HG03342 (cell line): Measurements from ENCODE around the gene ZSWIM3.

Source experiments
- ATAC-seq: cut with Tn5 transposase; IDR thresholded peaks from one replicate; pipeline ENCODE4 v1.9.1; 2021; ENCODE audit warnings: mild to moderate bottlenecking, moderate library complexity; ENCODE audit not compliant: unreplicated experiment

ZSWIM3 gene

GRCh38 chr20:45832619-45833018 lies 24.8 kb upstream of the ZSWIM3 start:
- no peak for ATAC-seq

- ATAC-seq: no peak
These were observed 24.2 kb upstream of the ZSWIM3 start, which contains the start of gene SNX21 for GRCh38 chr20:45833030-45833882. Gene SNX21 (plus strand): TSS chr20:45833799. CDS start chr20:45833920, 121 bp downstream.

GRCh38 chr20:45833883-45834796 lies 23.3 kb upstream of the ZSWIM3 start:
- no peak for ATAC-seq

DNA sequence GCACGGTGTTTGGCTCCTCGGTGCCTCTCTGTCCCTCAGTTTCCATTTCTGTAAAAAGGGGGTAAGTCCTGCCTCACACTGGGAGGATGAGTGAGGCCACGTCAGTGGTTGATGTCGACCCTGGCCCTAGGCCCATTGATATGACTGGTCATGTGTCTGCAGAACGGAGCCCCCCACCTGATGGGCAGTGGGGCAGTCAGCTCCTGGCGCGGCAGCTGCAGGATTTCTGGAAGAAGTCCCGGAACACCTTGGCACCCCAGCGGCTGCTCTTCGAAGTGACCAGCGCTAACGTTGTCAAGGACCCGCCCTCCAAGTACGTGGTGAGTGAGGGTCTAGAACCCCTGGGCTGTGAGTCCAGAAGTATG lies 22.6 kb upstream of the ZSWIM3 start:
- ATAC-seq: no peak

GRCh38 chr20:45835329-45835765 lies 22.1 kb upstream of the ZSWIM3 start:
- ATAC-seq: no peak

DNA sequence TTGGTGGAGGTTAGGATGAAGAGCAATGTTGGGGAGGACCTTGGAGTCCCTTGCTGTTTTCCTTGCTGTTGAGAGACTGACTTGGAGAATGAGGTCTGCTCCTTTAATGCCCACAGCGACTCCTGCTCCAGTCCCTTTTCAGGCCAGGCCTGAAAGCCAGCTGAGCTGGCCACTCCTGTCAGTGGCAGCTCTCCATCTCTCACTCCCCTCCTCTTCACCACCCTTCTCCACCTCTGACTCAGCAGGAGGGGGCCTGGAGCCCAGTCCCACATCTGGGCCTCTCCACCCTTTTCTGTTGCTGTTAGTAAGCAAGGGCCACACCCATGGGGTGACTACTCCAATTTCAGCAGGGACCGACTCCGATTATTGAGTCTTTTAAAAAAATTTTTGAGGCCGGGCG lies 21.6 kb upstream of the ZSWIM3 start:
- no peak for ATAC-seq

- ATAC-seq: no peak
These were observed 20.6 kb upstream of the ZSWIM3 start for GRCh38 chr20:45836841-45837240.

- ATAC-seq: no peak
These were observed 16.7 kb upstream of the ZSWIM3 start for GRCh38 chr20:45840700-45841198.

DNA sequence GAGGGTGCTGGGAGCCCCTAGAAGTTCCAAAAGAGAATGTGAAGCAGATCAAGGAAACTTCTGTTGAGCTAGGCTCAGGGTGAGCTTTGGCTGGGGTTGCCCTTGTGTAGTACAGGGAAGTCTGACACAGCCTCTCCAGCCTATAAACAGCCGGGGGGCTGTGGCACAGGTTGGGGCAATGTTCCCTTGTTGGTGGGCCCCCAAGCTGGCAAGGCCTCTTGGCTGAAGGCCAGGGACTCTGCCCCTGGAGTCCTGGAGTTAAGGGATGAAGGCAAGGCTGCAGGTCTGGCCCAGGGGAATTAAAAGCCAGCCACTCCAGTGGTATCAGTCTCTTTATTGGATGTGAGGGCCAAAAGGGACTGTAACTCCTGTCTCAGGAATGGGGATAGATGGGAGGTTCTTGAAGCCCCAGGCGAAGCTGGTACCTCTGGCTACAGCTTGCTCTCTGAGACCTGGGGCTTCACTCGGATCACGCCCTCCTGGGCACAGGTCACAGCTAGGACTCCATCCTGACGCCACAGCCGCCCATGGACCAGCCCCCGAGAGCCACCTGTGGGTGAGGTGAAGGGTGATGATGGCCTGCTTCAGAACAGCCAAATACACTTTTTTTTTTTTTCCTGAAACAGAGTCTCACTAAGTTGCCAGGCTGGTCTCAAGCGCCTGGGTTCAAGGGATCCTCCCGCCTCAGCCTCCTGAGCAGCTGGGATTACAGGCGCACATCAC lies 15.8 kb upstream of the ZSWIM3 start:
- ATAC-seq: no peak

DNA sequence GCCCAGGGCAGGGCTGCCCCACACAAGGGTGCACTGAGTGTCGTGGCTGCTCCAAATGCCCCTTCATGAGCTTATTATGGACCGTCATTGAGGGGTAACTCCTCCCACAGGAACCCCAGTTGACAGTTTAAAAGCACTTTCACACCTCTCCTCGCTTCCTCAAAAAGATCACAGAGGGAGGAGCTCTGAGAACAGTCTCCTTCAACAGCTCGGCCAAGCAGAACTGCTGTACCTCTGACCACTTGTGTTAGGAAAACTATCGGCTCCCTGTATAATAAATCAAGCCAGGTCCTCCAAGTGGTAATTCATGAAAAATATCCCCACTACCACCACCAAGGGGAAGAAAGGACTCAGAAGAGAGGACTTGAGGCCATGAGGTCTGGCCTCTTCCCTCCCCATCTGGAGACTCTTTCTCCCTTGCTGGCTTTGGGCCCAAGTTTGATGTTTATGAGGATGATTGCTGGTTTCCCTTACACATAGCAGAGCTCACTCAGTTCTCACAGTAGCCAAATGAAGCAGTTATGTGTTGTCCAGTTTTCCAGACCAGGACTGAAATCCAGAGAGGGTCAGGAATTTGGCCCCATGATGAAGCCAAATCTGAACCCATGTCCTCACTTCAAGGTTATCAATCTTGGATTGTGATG lies 15.1 kb upstream of the ZSWIM3 start:
- ATAC-seq: peak; percentile 49

- ATAC-seq: no peak
These were observed 13.9 kb upstream of the ZSWIM3 start for GRCh38 chr20:45843506-45843905.

DNA sequence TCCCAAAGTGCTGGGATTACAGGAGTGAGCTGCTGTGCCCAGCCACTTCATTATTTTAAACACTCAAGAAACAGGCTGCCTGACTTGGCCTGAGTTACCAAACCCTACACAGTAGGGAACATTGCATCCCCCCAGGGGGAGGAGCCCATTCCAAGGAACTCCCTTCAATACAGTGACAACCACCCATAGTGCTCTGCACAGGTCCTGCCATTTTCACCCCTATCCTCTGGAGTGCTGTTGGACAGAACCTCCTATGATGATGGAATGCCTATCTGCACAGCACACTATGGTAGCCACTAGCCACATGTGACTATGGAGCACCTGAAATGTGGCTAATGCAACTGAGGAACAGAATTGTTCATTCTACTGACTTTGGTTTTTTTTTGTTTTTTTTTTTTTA lies 12.0 kb upstream of the ZSWIM3 start:
- ATAC-seq: no peak

GRCh38 chr20:45848421-45848820 lies 9.0 kb upstream of the ZSWIM3 start:
- no peak for ATAC-seq

DNA sequence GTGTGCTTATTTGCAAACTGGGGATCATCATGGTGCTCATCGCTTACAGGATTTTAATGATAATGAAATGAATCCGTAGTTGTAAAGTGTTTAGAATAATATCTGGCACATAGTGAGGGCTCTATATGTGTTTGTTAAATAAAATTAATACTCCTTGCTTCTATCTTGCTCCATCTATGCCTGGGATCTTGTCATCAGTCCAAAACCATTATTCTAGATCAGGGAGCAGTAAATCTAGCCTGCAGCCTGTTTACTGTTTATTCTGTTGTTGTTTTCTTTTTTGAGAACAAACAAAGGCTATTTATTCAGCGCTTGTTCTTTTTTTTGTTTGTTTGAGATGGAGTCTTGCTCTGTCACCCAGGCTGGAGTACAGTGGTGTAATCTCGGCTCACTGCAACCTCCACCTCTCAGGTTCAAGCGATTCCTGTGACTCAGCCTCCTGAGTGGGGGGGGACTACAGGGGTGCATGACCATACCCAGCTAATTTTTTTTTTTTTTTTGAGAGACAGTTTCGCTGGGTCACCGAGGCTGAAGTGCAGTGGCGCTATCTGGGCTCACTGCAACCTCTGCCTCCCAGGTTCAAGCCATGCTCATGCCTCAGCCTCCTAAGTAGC lies 8.3 kb upstream of the ZSWIM3 start:
- no peak for ATAC-seq

DNA sequence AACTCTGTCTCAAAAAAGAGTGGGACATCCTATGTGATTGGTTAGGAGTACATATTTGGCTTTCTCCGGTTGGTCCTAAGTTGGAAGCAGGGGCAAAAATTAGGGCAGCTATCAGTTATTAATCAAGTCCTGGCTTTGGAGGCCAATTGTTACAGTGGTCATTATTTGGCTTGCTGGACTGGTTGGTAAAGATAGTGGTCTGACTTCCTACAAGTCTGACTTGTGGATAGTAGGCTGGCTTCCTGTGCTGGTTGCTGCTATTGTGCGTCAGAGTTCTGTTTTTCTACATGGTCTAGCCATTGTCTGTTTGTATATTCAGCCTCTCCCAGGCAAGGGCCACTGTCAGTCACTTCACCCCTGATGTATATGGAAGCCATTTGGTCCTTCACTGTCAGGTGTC lies 7.2 kb upstream of the ZSWIM3 start:
- ATAC-seq: no peak

- no peak for ATAC-seq
These were observed 6.5 kb upstream of the ZSWIM3 start for GRCh38 chr20:45850926-45851325.

DNA sequence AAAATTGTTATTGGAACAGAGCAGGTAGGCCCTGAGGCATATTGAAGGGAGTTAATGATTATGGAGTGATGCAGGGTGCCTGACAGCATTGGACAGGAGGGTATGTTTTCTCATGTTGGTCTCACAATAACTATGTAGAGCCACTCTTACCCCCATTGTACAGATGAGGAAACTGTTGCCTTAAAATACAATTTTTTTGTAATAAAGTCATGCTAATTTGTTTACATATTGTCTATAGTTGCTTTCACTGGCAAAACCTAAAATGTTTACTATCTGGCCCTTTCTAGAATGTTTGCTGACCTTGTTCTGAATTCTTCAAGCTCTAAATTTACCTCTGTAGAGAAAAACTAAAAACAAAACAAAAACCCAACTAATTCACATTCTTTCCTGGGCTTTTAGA lies 5.9 kb upstream of the ZSWIM3 start:
- ATAC-seq: no peak

DNA sequence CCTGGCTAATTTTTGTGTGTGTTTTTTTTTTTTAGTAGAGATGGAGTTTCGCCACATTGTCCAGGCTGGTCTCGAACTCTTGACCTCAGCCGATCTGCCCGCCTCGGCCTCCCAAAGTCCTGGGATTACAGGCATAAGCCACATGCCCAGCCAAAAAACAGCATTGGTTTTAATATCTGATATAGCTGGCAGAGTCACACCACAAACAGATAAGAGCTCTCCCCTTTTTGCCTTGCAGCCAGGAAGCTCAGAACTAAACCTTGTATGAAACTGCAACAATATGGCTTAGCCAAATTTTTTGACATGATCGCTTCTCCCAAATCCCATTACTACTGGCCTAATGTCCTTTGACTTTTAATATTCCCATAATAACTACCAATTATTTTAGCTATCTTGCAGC lies 5.1 kb upstream of the ZSWIM3 start:
- no peak for ATAC-seq

GRCh38 chr20:45853484-45853883 lies 3.9 kb upstream of the ZSWIM3 start:
- ATAC-seq: no peak

- peak; percentile 15 for ATAC-seq
These were observed 435 bp downstream of the ZSWIM3 start for GRCh38 chr20:45857882-45858216.
